H1 (cell line): ENCODE measurements around the gene ITGA6. TPM values are rescaled to one million over a fixed set of nuclear protein-coding genes. Genes with fewer than 3 reads are reported as not detected.

Experiments
- CHD2 ChIP-seq: IDR thresholded peaks from 2 replicates; pipeline ENCODE4 v1.6.1; 2012; ENCODE audit warnings: low read length, improper control_type of control experiment
- MAFK ChIP-seq: IDR thresholded peaks from 2 replicates; pipeline ENCODE4 v1.6.1; 2012; ENCODE audit warnings: low read depth, mild to moderate bottlenecking, improper control_type of control experiment, low read length
- PHF8 ChIP-seq: fragments of 200-600 bp; sonication (generic); conservative IDR thresholded peaks from 2 replicates; pipeline ENCODE4 v1.7.1; 2012; ENCODE audit warnings: low read depth, mild to moderate bottlenecking, inconsistent platforms, low read length, moderate library complexity
- RBBP5 ChIP-seq: IDR thresholded peaks from 2 replicates; pipeline ENCODE4 v1.7.1; 2012; ENCODE audit warnings: low read depth, mild to moderate bottlenecking, inconsistent platforms, low read length, moderate library complexity, borderline replicate concordance
- SIX5 ChIP-seq: IDR thresholded peaks from 2 replicates; pipeline ENCODE4 v1.6.1; 2011; ENCODE audit warnings: mild to moderate bottlenecking, low read depth, low read length
- SRF ChIP-seq: IDR thresholded peaks from 2 replicates; pipeline ENCODE4 v1.6.1; 2011; ENCODE audit warnings: mild to moderate bottlenecking, low read depth, low read length, moderate library complexity
- TBP ChIP-seq: IDR thresholded peaks from 2 replicates; pipeline ENCODE4 v1.6.1; 2011; ENCODE audit warnings: low read depth, low read length, improper control_type of control experiment
- polyA plus RNA-seq, 7 experiments: library from polyadenylated mRNA; depleted of rRNA in 3 of 7; stranded (reverse) in 5 of 7; unstranded in 2 of 7; fragments of >200 nt in 5 of 7; fragments of 200-250 nt in 2 of 7; gene quantifications; 1 replicate in 5 of 7; 2 replicates in 1 of 7; 4 replicates in 1 of 7; pipeline versions ENCODE4 v1.2.1 to v1.2.3, GENCODE V29; 2011 to 2013; ENCODE audit warnings: missing spikeins in 2 of 7, mixed read lengths in 2 of 7
- total RNA-seq: library from RNA; stranded (reverse); fragmentation: NEBNext Ultra II Directional; extraction: Animal tissue kit (Norgen Biotek cat#: 25700); gene quantifications from 2 replicates; pipeline ENCODE4 v1.2.1, GENCODE V29; 2021
- TF ChIP-seq, protein P1 (sequence below): fragments of 300-600 bp; sonication (generic); IDR thresholded peaks from 2 replicates; pipeline ENCODE4 v1.7.1; 2012; ENCODE audit warnings: low read length, moderate library complexity, mild to moderate bottlenecking, inconsistent platforms; ENCODE audit not compliant: insufficient replicate concordance
- TF ChIP-seq, protein P2 (sequence below): IDR thresholded peaks from 2 replicates; pipeline ENCODE4 v1.6.1; 2011; ENCODE audit warnings: low read depth, mild to moderate bottlenecking, low read length; ENCODE audit not compliant: insufficient read depth
- TF ChIP-seq, protein P3 (sequence below): IDR thresholded peaks from 2 replicates; pipeline ENCODE4 v1.6.1; 2012; ENCODE audit warnings: inconsistent platforms

Gene ITGA6
- total and polyA plus RNA-seq, 2 of the 8 experiments (the other 6 are each of a cell fraction or from before 2014, with no cell fraction given), result 26.9 to 118 TPM

DNA sequence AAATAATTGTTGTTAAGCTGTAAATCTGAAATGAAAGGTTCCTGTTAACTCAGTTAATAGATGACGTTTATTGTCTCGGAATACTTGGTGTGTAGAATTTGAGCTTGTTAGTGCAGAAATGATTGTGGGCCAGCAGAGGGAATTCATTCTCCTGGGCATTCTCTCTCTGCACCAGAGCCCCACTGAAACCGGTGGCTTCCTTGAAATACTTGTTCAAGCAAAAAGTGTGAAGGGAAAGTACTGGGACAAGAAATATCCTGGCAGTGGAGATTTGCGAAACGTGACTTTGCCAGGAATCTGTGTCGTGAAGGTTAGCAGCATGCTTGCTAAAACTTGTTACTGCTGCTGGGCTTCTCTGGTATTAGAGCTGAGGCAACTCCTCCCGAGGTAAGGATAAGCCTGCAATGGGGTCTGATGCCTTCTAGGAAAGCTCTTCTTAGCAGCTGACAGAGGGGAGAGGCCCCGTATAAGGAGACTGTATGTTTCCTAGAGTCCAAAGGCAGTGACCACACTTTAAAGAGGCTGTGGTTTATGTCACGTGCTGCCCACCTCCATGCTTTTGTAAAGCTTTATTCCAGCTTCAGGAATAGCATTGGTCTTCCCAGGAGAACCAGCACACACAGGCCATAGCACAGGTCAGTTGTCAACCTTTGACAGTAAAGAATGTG, 2.0 kb downstream of the ITGA6 start (continued):
- TF ChIP-seq, protein P1, sequence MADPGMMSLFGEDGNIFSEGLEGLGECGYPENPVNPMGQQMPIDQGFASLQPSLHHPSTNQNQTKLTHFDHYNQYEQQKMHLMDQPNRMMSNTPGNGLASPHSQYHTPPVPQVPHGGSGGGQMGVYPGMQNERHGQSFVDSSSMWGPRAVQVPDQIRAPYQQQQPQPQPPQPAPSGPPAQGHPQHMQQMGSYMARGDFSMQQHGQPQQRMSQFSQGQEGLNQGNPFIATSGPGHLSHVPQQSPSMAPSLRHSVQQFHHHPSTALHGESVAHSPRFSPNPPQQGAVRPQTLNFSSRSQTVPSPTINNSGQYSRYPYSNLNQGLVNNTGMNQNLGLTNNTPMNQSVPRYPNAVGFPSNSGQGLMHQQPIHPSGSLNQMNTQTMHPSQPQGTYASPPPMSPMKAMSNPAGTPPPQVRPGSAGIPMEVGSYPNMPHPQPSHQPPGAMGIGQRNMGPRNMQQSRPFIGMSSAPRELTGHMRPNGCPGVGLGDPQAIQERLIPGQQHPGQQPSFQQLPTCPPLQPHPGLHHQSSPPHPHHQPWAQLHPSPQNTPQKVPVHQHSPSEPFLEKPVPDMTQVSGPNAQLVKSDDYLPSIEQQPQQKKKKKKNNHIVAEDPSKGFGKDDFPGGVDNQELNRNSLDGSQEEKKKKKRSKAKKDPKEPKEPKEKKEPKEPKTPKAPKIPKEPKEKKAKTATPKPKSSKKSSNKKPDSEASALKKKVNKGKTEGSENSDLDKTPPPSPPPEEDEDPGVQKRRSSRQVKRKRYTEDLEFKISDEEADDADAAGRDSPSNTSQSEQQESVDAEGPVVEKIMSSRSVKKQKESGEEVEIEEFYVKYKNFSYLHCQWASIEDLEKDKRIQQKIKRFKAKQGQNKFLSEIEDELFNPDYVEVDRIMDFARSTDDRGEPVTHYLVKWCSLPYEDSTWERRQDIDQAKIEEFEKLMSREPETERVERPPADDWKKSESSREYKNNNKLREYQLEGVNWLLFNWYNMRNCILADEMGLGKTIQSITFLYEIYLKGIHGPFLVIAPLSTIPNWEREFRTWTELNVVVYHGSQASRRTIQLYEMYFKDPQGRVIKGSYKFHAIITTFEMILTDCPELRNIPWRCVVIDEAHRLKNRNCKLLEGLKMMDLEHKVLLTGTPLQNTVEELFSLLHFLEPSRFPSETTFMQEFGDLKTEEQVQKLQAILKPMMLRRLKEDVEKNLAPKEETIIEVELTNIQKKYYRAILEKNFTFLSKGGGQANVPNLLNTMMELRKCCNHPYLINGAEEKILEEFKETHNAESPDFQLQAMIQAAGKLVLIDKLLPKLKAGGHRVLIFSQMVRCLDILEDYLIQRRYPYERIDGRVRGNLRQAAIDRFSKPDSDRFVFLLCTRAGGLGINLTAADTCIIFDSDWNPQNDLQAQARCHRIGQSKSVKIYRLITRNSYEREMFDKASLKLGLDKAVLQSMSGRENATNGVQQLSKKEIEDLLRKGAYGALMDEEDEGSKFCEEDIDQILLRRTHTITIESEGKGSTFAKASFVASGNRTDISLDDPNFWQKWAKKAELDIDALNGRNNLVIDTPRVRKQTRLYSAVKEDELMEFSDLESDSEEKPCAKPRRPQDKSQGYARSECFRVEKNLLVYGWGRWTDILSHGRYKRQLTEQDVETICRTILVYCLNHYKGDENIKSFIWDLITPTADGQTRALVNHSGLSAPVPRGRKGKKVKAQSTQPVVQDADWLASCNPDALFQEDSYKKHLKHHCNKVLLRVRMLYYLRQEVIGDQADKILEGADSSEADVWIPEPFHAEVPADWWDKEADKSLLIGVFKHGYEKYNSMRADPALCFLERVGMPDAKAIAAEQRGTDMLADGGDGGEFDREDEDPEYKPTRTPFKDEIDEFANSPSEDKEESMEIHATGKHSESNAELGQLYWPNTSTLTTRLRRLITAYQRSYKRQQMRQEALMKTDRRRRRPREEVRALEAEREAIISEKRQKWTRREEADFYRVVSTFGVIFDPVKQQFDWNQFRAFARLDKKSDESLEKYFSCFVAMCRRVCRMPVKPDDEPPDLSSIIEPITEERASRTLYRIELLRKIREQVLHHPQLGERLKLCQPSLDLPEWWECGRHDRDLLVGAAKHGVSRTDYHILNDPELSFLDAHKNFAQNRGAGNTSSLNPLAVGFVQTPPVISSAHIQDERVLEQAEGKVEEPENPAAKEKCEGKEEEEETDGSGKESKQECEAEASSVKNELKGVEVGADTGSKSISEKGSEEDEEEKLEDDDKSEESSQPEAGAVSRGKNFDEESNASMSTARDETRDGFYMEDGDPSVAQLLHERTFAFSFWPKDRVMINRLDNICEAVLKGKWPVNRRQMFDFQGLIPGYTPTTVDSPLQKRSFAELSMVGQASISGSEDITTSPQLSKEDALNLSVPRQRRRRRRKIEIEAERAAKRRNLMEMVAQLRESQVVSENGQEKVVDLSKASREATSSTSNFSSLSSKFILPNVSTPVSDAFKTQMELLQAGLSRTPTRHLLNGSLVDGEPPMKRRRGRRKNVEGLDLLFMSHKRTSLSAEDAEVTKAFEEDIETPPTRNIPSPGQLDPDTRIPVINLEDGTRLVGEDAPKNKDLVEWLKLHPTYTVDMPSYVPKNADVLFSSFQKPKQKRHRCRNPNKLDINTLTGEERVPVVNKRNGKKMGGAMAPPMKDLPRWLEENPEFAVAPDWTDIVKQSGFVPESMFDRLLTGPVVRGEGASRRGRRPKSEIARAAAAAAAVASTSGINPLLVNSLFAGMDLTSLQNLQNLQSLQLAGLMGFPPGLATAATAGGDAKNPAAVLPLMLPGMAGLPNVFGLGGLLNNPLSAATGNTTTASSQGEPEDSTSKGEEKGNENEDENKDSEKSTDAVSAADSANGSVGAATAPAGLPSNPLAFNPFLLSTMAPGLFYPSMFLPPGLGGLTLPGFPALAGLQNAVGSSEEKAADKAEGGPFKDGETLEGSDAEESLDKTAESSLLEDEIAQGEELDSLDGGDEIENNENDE, result no peak
- no peak for TF ChIP-seq MAFK
- TF ChIP-seq RBBP5, result no peak
- no peak for TF ChIP-seq TBP
- no peak for TF ChIP-seq SRF
- TF ChIP-seq CHD2, result no peak
- TF ChIP-seq SIX5, result no peak
- TF ChIP-seq, protein P2, sequence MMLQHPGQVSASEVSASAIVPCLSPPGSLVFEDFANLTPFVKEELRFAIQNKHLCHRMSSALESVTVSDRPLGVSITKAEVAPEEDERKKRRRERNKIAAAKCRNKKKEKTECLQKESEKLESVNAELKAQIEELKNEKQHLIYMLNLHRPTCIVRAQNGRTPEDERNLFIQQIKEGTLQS, result no peak
- TF ChIP-seq, protein P3, sequence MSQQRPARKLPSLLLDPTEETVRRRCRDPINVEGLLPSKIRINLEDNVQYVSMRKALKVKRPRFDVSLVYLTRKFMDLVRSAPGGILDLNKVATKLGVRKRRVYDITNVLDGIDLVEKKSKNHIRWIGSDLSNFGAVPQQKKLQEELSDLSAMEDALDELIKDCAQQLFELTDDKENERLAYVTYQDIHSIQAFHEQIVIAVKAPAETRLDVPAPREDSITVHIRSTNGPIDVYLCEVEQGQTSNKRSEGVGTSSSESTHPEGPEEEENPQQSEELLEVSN, result no peak
- no peak for TF ChIP-seq PHF8
